Pancreas (tissue), 10 donors: ENCODE results near the gene SH2D5. TPM values are rescaled to one million over a fixed set of nuclear protein-coding genes. Genes with fewer than 3 reads are reported as not detected.

ENCODE experiments used
- ATAC-seq, 4 donors: fragments of 200-7000 bp; cut with Tn5 transposase; one replicate each; pipeline versions ENCODE4 v1.8.0 to v1.9.1; 2020; ENCODE audit warnings: mild to moderate bottlenecking in 4 of 4, moderate library complexity in 4 of 4
- DNase-seq, 6 donors: peaks; one replicate each; pipeline ENCODE4 v3.0.0-alpha.2; 2020
- FAIRE-seq: peaks from 2 replicates; lab custom pipeline; 2012; peaks lifted over from hg19 to GRCh38; lab: Jason Lieb, UNC
- H3K27ac ChIP-seq, 4 donors: fragments of 200-600 bp; sonication (generic); 1 replicate in 3 of 4; 2 replicates in 1 of 4; pipeline versions ENCODE4 v1.5.0 to v1.8.0; 2020
- H3K27me3 ChIP-seq, 4 donors: fragments of 200-600 bp; one replicate each; pipeline ENCODE4 v1.8.0; 2021
- H3K36me3 ChIP-seq, 3 donors: fragments of 200-600 bp; sonication (generic) in 1 of 3; one replicate each; pipeline versions ENCODE4 v1.5.0 to v1.8.0; 2020 to 2021
- H3K4me1 ChIP-seq, 3 donors: fragments of 200-600 bp; one replicate each; pipeline ENCODE4 v1.8.0; 2021
- H3K4me3 ChIP-seq, 4 donors: fragments of 200-600 bp; sonication (generic) in 2 of 4; one replicate each; pipeline versions ENCODE4 v1.5.0 to v1.8.0; 2020 to 2021
- H3K9me3 ChIP-seq, 4 donors: fragments of 200-600 bp; one replicate each; pipeline ENCODE4 v1.8.0; 2021
- CTCF ChIP-seq, 4 donors: fragments of 200-600 bp; sonication (generic) in 3 of 4; IDR thresholded peaks; one replicate each; pipeline versions ENCODE4 v1.5.0 to v1.8.0; 2021; ENCODE audit warnings: antibody characterized with exemption in 4 of 4
- WGBS, 2 donors: extraction: QIAGEN DNeasy Blood & Tissue Kit; methylation state at CpG; one replicate each; pipeline ENCODE4 v1.1.7; 2013; 5-methylcytosine and 5-hydroxymethylcytosine counted together
- intact Hi-C, 3 donors: fragments of 100-400 bp; cut with DNase I; formaldehyde crosslinking; loops; one replicate each; pipeline versions ENCODE4 v1.11.1 to v1.14.2; 2022
- polyA plus RNA-seq, 2 donors: library from polyadenylated mRNA; stranded (reverse); fragments of 200-250 nt; gene quantifications; one replicate each; pipeline ENCODE4 v1.2.3, GENCODE V29; 2013
- total RNA-seq, 6 donors: library from RNA; stranded (reverse); fragmentation: NEBNext Ultra II Directional in 4 of 6; extraction: Animal tissue kit (Norgen Biotek cat#: 25700) in 4 of 6; gene quantifications; one replicate each; pipeline versions ENCODE4 v1.2.1 to v1.2.4, GENCODE V29; 2021 to 2023
- donor health status: healthy with polysubstance abuse.
- donor health status: DM: no; HTN: no; CAD: no; lungs with moderate emphysema.
- donor health status: DM: no; HTN: no; CAD: no.
- donor health status: control.
- donor health status: control.
- donor health status: Bipolar disorder and iron deficiency.
- donor health status: DM: yes; HTN: yes; CAD: no.
- donor health status: DM: no; HTN: no; CAD: no.
- donor health status: DM: no; HTN: no; CAD: no.
- donor health status: DM: yes; HTN: yes; CAD: no.

The SH2D5 gene
- total and polyA plus RNA-seq, 8 donors: 0.05 to 0.27 (median 0.09) TPM; not detected in 5

GRCh38 chr1:20767271-20767670 is 34.8 kb upstream of the SH2D5 start:
- intact Hi-C loops: no loop called here
- FAIRE-seq: no peak
- H3K4me1 ChIP-seq: no peaks in the 10 kb centered on the region

GRCh38 chr1:20763417-20763816 is 30.9 kb upstream of the SH2D5 start:
- FAIRE-seq (no peak), ATAC-seq (no peak), DNase-seq (no peak)
- H3K27ac ChIP-seq: no peak overlapping the region
- 84 to 91% methylated on average over 3 of the region's 3 CpGs for WGBS, 2 donors
- H3K36me3 ChIP-seq: peaks cover 15 to 85% (median 25%) of the 10 kb centered on the region in 3 donors
- no peaks in the 10 kb centered on the region for H3K27me3 ChIP-seq
- no peak for TF ChIP-seq CTCF (IDR thresholded peaks at IDR 0.05)
- H3K4me3 ChIP-seq: no peak overlapping the region
- H3K9me3 ChIP-seq: no peaks in the 10 kb centered on the region
- intact Hi-C loops: no loop called here
- H3K4me1 ChIP-seq: no peaks in the 10 kb centered on the region

More at GRCh38 chr1:20767271-20767670, 34.8 kb upstream of the SH2D5 start:
- Histone ChIP-seq H3K4me3 (no peak overlapping the region), H3K27ac (no peak overlapping the region), H3K9me3 (no peaks in the 10 kb centered on the region), H3K27me3 (no peaks in the 10 kb centered on the region), H3K36me3 (peaks cover 18 to 100% (median 35%) of the 10 kb centered on the region in 3 donors)
- ATAC-seq (no peak), DNase-seq (no peak)
- TF ChIP-seq CTCF (IDR thresholded peaks at IDR 0.05): no peak

- intact Hi-C loops: no loop called here
- FAIRE-seq (no peak), DNase-seq (no peak), ATAC-seq (no peak)
- H3K27me3 ChIP-seq: no peaks in the 10 kb centered on the region
- H3K9me3 ChIP-seq: no peaks in the 10 kb centered on the region
- H3K36me3 ChIP-seq: peaks cover 12 to 81% (median 21%) of the 10 kb centered on the region in 3 donors
- 95 to 99% methylated on average over 6 of the region's 6 CpGs for WGBS, 2 donors
- H3K27ac ChIP-seq: no peak overlapping the region
- H3K4me1 ChIP-seq: no peaks in the 10 kb centered on the region
- TF ChIP-seq CTCF (IDR thresholded peaks at IDR 0.05): no peak
- no peak overlapping the region for H3K4me3 ChIP-seq
Observed at GRCh38 chr1:20760322-20760721, 27.8 kb upstream of the SH2D5 start.

- H3K27ac ChIP-seq: no peak overlapping the region
- no peaks in the 10 kb centered on the region for H3K4me1 ChIP-seq
- no peak overlapping the region for H3K4me3 ChIP-seq
- ATAC-seq: no peak
- intact Hi-C loops: no loop called here
- peaks cover 5 to 45% (median 10%) of the 10 kb centered on the region in 3 donors for H3K36me3 ChIP-seq
- no peak for TF ChIP-seq CTCF (IDR thresholded peaks at IDR 0.05)
- no peaks in the 10 kb centered on the region for H3K27me3 ChIP-seq
- no peak for FAIRE-seq
- no peaks in the 10 kb centered on the region for H3K9me3 ChIP-seq
- DNase-seq: no peak
- 77 to 88% methylated on average over 3 of the region's 3 CpGs for WGBS, 2 donors
Observed at GRCh38 chr1:20753589-20753988, 21.1 kb upstream of the SH2D5 start.

- no peak for TF ChIP-seq CTCF (IDR thresholded peaks at IDR 0.05)
Observed at GRCh38 chr1:20751462-20751990, 19.0 kb upstream of the SH2D5 start.

More at GRCh38 chr1:20751462-20751990, 19.0 kb upstream of the SH2D5 start:
- H3K4me3 ChIP-seq: no peak overlapping the region
- intact Hi-C loops: no loop called here
- ATAC-seq (no peak), DNase-seq (no peak), FAIRE-seq (no peak)
- H3K27me3 ChIP-seq: no peaks in the 10 kb centered on the region
- WGBS, 2 donors: 76 to 86% methylated on average over 3 of the region's 3 CpGs
- no peaks in the 10 kb centered on the region for H3K9me3 ChIP-seq
- H3K36me3 ChIP-seq: peaks cover 5 to 48% (median 15%) of the 10 kb centered on the region in 3 donors
- no peak overlapping the region for H3K27ac ChIP-seq
- H3K4me1 ChIP-seq: no peaks in the 10 kb centered on the region
